Central memory CD4-positive, alpha-beta T cell (primary cell): ENCODE measurements around the gene SVIL.
A peak's percentile ranks its signal among the peaks of the same experiment; 100 is the strongest.
"Not testable (repeated sequence)": the region's sequence is repeated elsewhere in the genome, so short reads cannot be mapped to it uniquely, and the experiment has no call there.

Source experiments
- DNase-seq: peaks from one replicate; pipeline ENCODE4 v3.0.0; 2022

The SVIL gene

GRCh38 chr10:29514306-29514705, 120.5 kb downstream of the SVIL start:
- no peak for DNase-seq

DNA sequence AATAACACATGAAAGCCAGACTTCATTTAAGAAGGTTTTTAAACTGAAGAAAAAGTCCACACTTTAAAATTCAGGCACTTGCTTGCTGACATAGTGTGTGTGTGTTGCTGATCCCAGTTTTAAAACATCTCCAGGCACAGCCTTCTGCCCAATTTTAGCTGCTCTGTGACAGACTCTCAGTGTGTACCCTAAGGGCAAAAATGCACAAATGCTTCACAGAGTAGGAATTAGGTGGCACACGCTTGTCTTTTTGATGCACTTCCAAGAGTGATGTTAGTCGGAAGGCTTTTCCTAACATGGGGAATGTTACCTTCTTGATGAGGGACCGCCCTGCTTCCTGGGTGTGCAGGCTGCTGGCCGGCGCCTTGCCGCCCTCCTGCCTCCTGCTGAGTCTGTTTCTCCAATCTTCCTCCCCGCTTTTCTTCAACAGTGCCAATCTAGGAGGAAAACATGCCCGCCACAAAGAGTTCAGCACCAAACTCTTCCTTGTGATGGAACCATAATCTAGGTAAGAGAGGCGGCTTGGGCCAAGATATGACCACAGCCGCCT, 122.3 kb downstream of the SVIL start:
- DNase-seq = no peak

DNA sequence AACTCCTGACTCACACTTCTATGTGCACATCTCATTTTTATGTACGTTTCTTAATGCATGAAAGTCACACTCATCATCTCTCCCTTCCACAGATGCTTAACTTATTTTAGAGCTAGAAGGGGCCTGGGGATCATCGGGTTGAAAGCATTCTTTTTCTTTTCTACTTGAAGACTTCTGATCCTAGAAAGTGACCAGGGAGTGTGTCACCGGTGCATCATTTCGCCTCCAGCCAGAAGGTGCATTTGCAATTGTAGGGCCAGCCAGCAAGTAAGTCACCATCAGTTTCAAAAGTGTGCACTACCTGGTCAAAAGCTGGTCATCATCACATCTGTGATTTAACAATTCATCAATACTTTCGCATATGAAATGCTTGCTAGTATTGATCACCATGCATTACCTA, 123.0 kb downstream of the SVIL start:
- DNase-seq = not testable (repeated sequence)

DNA sequence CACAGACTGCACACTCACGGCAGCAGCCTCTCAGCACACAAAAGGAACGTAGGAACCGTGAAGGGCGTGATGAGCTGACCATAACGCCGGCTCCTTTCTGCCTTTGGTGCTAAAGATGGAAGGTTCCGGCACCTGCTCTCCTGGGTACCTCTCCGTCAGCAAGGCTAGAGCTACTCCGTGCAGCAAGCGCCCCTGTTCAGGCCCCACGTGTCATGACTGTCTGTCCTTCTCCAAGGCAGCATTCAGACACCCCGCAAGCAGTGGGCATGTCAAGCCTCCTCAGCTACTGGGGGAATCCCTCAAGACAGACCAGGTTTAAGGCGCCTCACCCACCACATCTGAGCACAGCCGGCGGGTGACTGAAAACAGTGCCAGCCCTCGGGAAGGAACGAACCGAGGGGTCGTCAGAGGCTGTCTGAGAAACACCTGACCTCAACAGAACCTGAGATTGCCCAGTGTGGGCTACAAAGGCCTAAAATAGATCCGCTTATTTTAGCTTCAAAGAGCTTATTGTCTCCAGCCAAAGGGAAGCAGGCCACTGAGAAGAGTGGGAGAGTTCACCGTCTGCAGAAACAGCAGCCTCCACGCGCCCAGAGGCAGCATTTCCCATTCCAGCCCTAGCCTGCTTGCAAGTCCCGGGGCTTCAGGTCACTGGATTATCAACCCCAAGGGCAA, 124.2 kb downstream of the SVIL start:
- not testable (repeated sequence) for DNase-seq

DNA sequence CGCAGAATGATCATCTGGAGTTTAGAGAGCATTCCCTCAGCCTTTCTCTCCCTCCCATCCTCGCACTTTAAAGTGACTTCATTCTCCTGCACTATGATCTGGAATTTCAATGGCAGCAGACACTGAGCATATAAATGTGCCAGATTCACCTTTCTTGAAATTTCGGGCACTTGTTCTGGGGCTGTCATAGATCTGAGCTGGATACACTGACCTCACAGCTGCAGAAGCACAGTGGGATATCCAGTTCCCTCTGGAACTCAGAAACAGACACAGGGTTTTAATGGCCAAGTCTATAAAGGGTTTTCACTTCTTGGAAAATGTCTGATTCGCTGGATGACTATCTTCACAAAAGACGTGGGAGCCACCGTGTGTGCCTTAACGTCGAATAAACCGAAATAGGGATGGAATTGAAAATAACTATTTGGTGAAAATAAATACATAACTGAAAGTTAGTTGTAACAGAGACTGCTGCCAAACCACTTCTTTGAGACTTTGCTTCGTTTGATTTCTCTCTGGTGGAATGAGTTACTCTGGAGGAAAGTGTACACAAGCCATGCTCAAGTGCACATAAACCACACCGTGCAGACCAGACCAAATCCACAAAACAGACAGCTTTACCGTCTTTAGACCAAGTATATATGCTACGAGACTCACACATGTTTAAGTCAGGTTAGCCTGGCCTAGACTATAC, 126.1 kb downstream of the SVIL start:
- no peak for DNase-seq

GRCh38 chr10:29507750-29508149, 127.0 kb downstream of the SVIL start:
- DNase-seq = not testable (repeated sequence)

DNA sequence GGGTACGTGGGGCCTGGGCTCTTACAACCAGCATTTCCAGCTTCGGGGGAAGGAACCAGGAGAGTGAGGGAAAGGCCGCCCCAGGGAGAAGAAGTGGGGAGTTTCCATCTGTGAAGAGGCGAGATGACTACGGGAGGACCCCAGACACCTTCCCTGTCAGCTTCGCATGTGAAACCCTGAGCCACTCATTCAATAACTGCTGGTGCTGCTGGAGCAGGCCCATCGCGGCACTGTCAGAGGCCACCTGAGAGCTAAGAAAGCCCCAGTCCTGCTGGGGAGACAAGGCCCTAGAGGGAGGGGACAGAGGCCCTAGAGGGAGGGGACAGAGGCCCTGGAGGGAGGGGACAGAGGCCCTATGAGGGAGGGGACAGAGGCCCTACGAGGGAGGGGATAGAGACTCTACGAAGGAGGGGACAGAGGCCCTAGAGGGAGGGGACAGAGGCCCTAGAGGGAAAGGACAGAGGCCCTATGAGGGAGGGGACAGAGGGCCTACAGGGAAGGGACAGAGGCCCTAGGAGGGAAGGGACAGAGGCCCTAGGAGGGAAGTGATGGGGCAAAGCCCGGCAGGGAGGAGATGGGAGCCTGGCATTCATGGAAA, 128.3 kb downstream of the SVIL start:
- not testable (repeated sequence) for DNase-seq

DNA sequence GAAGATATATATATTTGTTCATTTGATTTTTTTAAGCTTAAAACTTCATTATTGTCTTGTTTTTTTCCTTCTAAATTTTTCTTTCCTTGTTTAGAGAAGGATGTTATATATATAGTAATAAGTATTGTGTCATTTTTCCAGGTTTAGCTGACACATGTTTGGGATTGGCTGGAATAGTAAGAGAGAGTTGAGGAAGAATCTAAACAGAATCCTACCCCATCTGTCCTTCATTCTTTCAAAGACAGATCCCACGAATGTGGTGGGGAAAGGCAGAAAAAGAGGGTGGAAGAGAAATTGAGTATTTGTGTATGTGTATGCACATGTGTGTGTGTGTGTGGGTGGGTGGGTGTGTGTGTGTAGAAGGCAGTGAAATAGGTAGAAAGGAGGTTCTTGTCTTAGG, 132.4 kb downstream of the SVIL start:
- DNase-seq = no peak

GRCh38 chr10:29501692-29502091, 133.1 kb downstream of the SVIL start:
- no peak for DNase-seq

DNA sequence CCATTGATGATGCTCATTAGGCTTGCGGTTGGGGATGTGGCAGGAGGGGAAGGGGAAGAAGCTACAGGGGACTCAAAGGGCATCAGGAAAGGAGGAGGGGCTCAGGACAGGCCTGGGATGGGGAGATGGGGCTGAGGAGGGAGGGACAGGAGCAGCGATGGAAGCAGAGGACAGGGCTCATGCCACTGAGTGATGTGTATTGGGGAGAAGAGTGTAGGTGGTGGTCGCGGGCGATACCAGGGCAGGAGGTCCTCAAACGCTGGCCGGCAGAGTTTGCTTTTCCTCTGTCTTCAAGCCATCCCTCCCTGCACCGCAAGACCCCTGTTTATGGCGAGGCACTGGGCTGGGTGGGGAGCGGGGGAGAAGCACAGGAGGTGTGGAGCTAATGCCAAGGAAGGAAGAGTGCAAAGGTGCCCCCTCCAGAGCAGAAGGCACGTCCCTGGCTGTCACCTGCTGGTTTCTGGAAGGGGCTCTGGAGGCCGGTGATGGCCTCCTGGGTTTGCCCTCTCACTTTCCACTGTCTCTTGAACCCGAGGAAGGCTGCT, 134.7 kb downstream of the SVIL start:
- DNase-seq = no peak

GRCh38 chr10:29496341-29497162, 138.2 kb downstream of the SVIL start:
- peak; percentile 19 for DNase-seq

DNA sequence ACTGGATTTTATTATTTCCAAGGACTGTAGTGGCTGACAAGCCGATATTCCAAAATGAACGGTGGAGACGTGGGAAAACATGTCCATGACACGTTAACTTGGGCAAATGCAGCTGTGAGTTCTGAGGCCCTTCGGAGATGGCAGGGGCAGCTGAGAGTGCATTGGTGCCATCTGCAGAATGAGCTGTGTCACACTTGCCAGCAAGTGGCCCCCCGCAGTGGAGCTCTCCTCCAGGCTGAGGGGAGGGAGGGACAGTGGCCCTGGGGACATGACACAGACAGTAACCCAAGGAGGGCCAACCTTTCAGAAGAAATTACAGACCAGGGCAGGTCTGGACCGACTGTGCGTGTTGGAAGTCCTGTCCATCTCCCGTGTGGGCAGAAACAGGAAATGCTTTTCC, 139.4 kb downstream of the SVIL start:
- DNase-seq = no peak

GRCh38 chr10:29493697-29494096, 141.1 kb downstream of the SVIL start:
- no peak for DNase-seq

DNA sequence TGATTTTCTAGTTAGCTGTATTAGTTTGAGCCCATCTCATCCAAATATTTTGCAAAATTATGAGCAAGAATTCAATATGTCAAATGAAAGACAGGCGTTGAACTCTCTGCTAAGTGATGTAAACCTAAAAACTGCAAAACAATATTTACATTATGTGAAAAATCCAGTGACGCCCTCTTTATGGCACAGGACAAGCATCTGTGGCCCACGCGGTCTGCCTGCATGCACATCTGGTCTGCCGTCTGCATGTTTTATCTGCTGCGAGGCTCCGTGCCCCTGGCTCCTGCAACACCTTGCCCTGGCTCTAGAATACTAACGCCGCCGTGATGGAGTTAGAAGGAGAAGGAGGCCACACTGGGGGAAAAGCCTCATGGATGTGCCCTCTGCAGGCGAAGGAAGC, 142.0 kb downstream of the SVIL start:
- no peak for DNase-seq

DNA sequence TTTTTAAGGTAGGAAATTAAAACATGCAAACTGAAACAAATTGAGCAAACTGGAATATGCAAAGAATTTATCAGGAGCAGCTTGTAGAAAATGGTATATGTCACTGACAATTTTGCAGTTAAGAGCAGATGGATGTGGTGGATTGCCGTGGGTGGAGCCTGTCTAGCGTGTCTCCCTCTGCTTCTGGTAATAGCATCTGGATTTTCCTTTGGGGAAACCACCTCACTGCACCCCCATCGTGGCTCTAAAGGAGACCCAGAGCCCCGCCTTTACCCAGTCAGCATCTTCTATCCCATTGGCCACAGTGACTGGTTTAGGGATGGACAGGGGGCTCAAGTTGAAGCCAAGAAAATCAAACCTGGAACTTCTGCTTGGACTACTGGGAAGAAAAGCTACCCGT, 142.9 kb downstream of the SVIL start:
- DNase-seq = no peak

GRCh38 chr10:29490781-29491280, 143.9 kb downstream of the SVIL start:
- not testable (repeated sequence) for DNase-seq

DNA sequence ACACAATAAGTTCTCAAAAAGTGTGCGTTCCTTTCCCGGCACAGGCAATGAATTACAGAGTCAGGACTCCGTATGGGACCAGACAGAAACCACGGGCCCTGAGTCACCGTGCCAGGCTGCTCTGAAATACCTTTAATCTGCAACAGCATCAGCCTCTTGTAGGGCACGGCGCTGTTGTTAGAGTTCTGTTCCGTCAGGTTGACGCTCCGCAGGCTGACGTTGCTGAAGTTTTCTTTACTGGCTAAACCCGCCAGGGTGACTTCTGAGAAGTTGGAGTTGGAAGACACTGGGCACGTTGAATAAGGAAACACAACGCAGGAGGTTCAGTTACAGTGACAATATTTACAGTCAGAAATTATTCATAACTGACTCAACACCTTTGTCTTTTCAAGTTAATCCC, 146.3 kb downstream of the SVIL start:
- not testable (repeated sequence) for DNase-seq

GRCh38 chr10:29487884-29488266, 146.9 kb downstream of the SVIL start:
- DNase-seq = not testable (repeated sequence)

DNA sequence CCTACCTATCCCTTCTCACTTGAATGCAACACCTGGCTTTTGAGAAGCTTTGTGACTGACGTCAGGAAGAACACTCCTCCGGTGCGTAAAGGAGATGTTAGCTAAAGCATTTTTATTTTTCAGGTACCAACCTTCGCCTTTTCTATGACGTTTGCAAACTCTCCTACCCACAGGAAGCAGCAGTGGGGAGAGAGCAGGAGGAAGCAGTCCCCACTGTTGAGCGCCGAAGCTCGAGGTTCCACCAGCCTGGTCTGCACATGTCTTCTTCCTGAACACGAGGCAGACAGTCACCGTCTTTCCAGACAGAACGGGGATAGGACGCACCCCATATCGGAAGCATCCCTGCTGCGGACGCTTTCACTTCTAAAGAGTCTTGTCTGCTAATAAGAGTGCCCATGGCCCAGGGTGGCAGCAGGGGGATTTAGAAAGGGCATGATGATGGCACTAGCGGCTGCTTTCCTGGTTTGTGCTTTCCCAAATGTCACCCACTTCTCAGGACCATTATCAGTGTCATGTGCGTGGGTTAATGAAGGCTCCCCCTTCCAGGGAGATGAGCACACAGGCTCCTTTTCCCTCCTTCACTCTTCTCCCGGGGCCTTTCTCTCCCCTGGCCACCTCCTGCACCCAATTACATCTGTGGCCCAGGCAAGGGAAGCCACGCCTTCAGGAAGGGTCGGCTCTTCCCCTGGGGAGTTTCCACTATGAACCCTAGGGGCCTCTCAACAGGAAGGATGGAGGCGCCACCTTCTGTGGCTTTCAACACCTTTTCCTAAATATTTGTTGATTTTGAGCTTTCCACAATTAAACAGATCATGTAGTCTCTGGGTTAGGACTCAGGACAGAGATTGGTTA, 147.5 kb downstream of the SVIL start:
- not testable (repeated sequence) for DNase-seq

DNA sequence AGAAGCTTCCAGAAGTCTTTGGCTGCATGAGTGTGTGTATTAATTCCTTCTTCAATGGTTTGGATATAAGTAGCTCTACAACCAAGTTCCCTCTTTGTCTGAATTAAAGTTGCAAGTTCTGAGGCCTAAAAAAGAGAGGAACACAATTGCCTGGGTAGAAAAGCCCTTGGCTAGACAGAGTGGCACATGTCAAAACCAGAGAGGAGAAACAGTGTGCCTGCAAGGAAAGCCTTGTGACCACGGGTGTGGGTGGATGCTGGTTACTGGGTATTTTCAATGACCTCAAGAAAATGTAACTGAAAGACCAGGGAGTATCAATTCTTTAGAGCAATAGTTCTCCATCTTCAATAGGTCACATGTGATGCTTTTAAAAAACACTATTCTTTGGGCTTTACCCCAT, 148.3 kb downstream of the SVIL start:
- no peak for DNase-seq

- DNase-seq = not testable (repeated sequence)
Observed at GRCh38 chr10:29484677-29485076, 150.1 kb downstream of the SVIL start.
